ACHN (cell line): Measurements from ENCODE around the gene HDLBP.

Experiments
- DNase-seq: peaks from one replicate; pipeline ENCODE4 v3.0.0-alpha.2; 2015
- in situ Hi-C: cut with HindIII; loops from 2 replicates; pipeline ENCODE4 v1.10.0; 2017; ENCODE audit warnings: low sequenced_read_pairs, low pct_ligation_motif_present, low pct_unique_long_range_greater_than_20kb

Gene HDLBP

GRCh38 chr2:241241669-241242068, 73.8 kb downstream of the HDLBP start:
- in situ Hi-C loops, result no loop called here
- DNase-seq, result no peak

- DNase-seq, result no peak
- in situ Hi-C loops, result no loop called here
Measured at GRCh38 chr2:241240320-241241004, 75.0 kb downstream of the HDLBP start.

GRCh38 chr2:241239552-241240202, 75.8 kb downstream of the HDLBP start:
- in situ Hi-C loops, result no loop called here
- no peak for DNase-seq

GRCh38 chr2:241238693-241239198, 76.7 kb downstream of the HDLBP start:
- in situ Hi-C loops, result no loop called here
- no peak for DNase-seq

- in situ Hi-C loops, result no loop called here
- no peak for DNase-seq
Measured at GRCh38 chr2:241237949-241238371, 77.5 kb downstream of the HDLBP start.

- in situ Hi-C loops, result no loop called here
- no peak for DNase-seq
Measured at GRCh38 chr2:241237047-241237446, 78.4 kb downstream of the HDLBP start.

GRCh38 chr2:241235859-241236593, 79.4 kb downstream of the HDLBP start:
- DNase-seq, result no peak
- in situ Hi-C loops, result no loop called here

GRCh38 chr2:241234962-241235740, 80.3 kb downstream of the HDLBP start:
- no peak for DNase-seq
- in situ Hi-C loops, result no loop called here

- no peak for DNase-seq
- in situ Hi-C loops, result no loop called here
Measured at GRCh38 chr2:241234066-241234790, 81.2 kb downstream of the HDLBP start.

GRCh38 chr2:241232736-241233575, 82.5 kb downstream of the HDLBP start:
- no peak for DNase-seq
- in situ Hi-C loops, result no loop called here

- DNase-seq, result no peak
- in situ Hi-C loops, result no loop called here
Measured at GRCh38 chr2:241230435-241230834, 85.0 kb downstream of the HDLBP start.

GRCh38 chr2:241229563-241230401, 85.7 kb downstream of the HDLBP start:
- in situ Hi-C loops, result no loop called here
- no peak for DNase-seq

- no peak for DNase-seq
- in situ Hi-C loops, result no loop called here
Measured at GRCh38 chr2:241228860-241229516, 86.5 kb downstream of the HDLBP start.

GRCh38 chr2:241228081-241228859, 87.2 kb downstream of the HDLBP start:
- in situ Hi-C loops, result no loop called here
- no peak for DNase-seq

- in situ Hi-C loops, result no loop called here
- DNase-seq, result no peak
Measured at GRCh38 chr2:241227594-241227993, 87.9 kb downstream of the HDLBP start.
